ENCODE measurements around the gene RAI14.

The RAI14 gene

DNA sequence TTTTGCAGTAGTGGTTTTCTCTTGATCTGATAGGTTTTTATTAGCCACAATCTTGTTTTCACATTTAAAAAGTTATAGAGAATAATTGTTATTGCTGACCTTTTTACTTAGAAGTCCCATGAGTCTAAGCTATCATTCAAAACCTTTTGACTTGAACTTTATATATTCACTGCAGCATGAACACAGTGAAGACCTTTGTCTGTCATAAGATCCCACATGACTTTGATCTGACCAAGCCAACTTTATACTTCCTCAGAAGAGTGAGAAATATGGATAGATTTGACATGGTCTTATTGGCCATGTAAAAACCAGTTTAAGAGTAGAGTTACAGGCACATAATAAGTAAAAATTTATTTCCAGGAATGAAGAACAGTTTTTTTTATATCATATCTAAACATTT lies 225.1 kb downstream of the RAI14 start:
- Histone ChIP-seq H3K4me3 (ENCODE audit: low read length) (no peak overlapping the region), H3K9me3 (ENCODE audit: control insufficient read depth, insufficient read depth, low read length) (no peaks in the 10 kb centered on the region), H3K4me2 (ENCODE audit: low read length) (no peak overlapping the region), H4K20me1 (ENCODE audit: control insufficient read depth, insufficient read depth, low read depth, low read length) (no peaks in the 10 kb centered on the region), H3K79me2 (ENCODE audit: control insufficient read depth, low read length) (no peaks in the 10 kb centered on the region), H3K27me3 (ENCODE audit: control insufficient read depth, low read length) (peaks cover 2% of the 10 kb centered on the region; the same call in 1 of the 2 replicates), H3K9me2 (replicated peaks; ENCODE audit: control insufficient read depth, low read length) (no peaks in the 10 kb centered on the region), H3K4me1 (ENCODE audit: control insufficient read depth, low read length) (no peaks in the 10 kb centered on the region), H3K36me3 (ENCODE audit: control insufficient read depth, low read length) (no peaks in the 10 kb centered on the region), H3F3A (ENCODE audit: control insufficient read depth, insufficient read depth) (no peaks in the 10 kb centered on the region), H3K27ac (ENCODE audit: low read depth, low read length) (no peak overlapping the region)
- TF ChIP-seq CTCF (IDR thresholded peaks at IDR 0.05; ENCODE audit: low read depth, low read length, poor library complexity, severe bottlenecking) (no peak), EZH2phosphoT487 (IDR thresholded peaks at IDR 0.05; ENCODE audit: borderline replicate concordance, low read length) (no peak)
